SKM-1 (cell line): ENCODE measurements around the gene OR1J2.

ENCODE experiments used
- DNase-seq: peaks from one replicate; lab custom pipeline; 2025; ENCODE audit not compliant: unreplicated experiment; lab: John Stamatoyannopoulos, UW

Gene OR1J2

GRCh38 chr9:122546196-122546595, 35.6 kb downstream of the OR1J2 start:
- DNase-seq = no peak

- no peak for DNase-seq
Measured at GRCh38 chr9:122551371-122551770, 40.8 kb downstream of the OR1J2 start.

- DNase-seq = no peak
Measured at GRCh38 chr9:122552812-122553211, 42.2 kb downstream of the OR1J2 start, which contains the start of gene OR1N2. Gene OR1N2, plus strand, starts transcription at chr9:122553112. Its CDS starts 100 bp downstream, at chr9:122553212.
